Choroid plexus epithelial cell (primary cell): ENCODE data around the gene MED25.

ENCODE experiments used
- DNase-seq: peaks from one replicate; pipeline ENCODE4 v3.0.0-alpha.2; 2010; ENCODE audit warnings: low read depth
- H3K4me3 ChIP-seq: 2 replicates; pipeline ENCODE4 v1.5.1; 2011; ENCODE audit warnings: low read depth, mild to moderate bottlenecking, control low read depth, low read length, moderate library complexity
- CTCF ChIP-seq: conservative IDR thresholded peaks from 2 replicates; pipeline ENCODE4 v1.5.1; 2011; ENCODE audit warnings: low read depth, mild to moderate bottlenecking, control low read depth, inconsistent platforms, low read length, moderate library complexity

MED25 gene

GRCh38 chr19:49807904-49808675 lies 10.0 kb upstream of the MED25 start:
- DNase-seq: no peak
- TF ChIP-seq CTCF: no peak
- peak overlapping the region; percentile 73 for H3K4me3 ChIP-seq

GRCh38 chr19:49808711-49809159 lies 9.4 kb upstream of the MED25 start:
- DNase-seq: peak; percentile 90
- peak overlapping the region; percentile 73 for H3K4me3 ChIP-seq
- no peak for TF ChIP-seq CTCF

GRCh38 chr19:49809160-49809940 lies 8.7 kb upstream of the MED25 start:
- H3K4me3 ChIP-seq: peak overlapping the region; percentile 73
- TF ChIP-seq CTCF: no peak
- peak; percentile 70 for DNase-seq

- H3K4me3 ChIP-seq: peak overlapping the region; percentile 73
- no peak for DNase-seq
Observed at GRCh38 chr19:49809941-49810389, 8.1 kb upstream of the MED25 start.

GRCh38 chr19:49811328-49811727 lies 6.8 kb upstream of the MED25 start:
- no peak for DNase-seq
- H3K4me3 ChIP-seq: no peak overlapping the region
- no peak for TF ChIP-seq CTCF

More at GRCh38 chr19:49809941-49810389, 8.1 kb upstream of the MED25 start:
- TF ChIP-seq CTCF: no peak

- no peak for DNase-seq
- peak overlapping the region; percentile 76 for H3K4me3 ChIP-seq
- no peak for TF ChIP-seq CTCF
Observed at GRCh38 chr19:49812452-49812996, 5.6 kb upstream of the MED25 start.
